Neural cell (in vitro differentiated cells): ENCODE data around the gene CNRIP1.

Source experiments
- CTCF ChIP-seq: fragments of 450-650 bp; IDR thresholded peaks from 2 replicates; pipeline ENCODE4 v1.5.1; 2014; ENCODE audit warnings: antibody characterized with exemption, mild to moderate bottlenecking, moderate library complexity; ENCODE audit not compliant: poor library complexity, severe bottlenecking
- EP300 ChIP-seq: fragments of 450-650 bp; conservative IDR thresholded peaks from 2 replicates; pipeline ENCODE4 v1.6.1; 2014; ENCODE audit warnings: antibody characterized with exemption, mild to moderate bottlenecking, moderate library complexity; ENCODE audit not compliant: poor library complexity, severe bottlenecking
- EZH2 ChIP-seq: fragments of 200-600, 300-800 bp; shearing (Covaris generic), sonication (generic); IDR thresholded peaks from 2 replicates; pipeline ENCODE4 v1.6.1; 2014; ENCODE audit warnings: antibody characterized with exemption, low read length, borderline replicate concordance, mild to moderate bottlenecking; ENCODE audit not compliant: insufficient read depth, poor library complexity, severe bottlenecking
- MXI1 ChIP-seq: fragments of 450-650 bp; conservative IDR thresholded peaks from 2 replicates; pipeline ENCODE4 v1.6.1; 2014; ENCODE audit warnings: antibody characterized with exemption, mild to moderate bottlenecking; ENCODE audit not compliant: poor library complexity, severe bottlenecking
- POLR2AphosphoS5 ChIP-seq: IDR thresholded peaks from 2 replicates; pipeline ENCODE4 v1.6.1; 2012
- RAD21 ChIP-seq: fragments of 450-650 bp; conservative IDR thresholded peaks from 2 replicates; pipeline ENCODE4 v1.6.1; 2014; ENCODE audit warnings: antibody characterized with exemption, mild to moderate bottlenecking, moderate library complexity
- REST ChIP-seq: IDR thresholded peaks from 2 replicates; pipeline ENCODE4 v1.6.1; 2012; ENCODE audit warnings: borderline replicate concordance
- SMC3 ChIP-seq: fragments of 450-650 bp; conservative IDR thresholded peaks from 2 replicates; pipeline ENCODE4 v1.6.1; 2014; ENCODE audit warnings: antibody characterized with exemption, mild to moderate bottlenecking, moderate library complexity; ENCODE audit not compliant: poor library complexity

GRCh38 chr2:68284896-68285295 lies 34.9 kb downstream of the CNRIP1 start:
- no peak for TF ChIP-seq CTCF
- no peak for TF ChIP-seq MXI1
- no peak for TF ChIP-seq REST
- TF ChIP-seq RAD21: no peak
- TF ChIP-seq EP300: no peak
- no peak for TF ChIP-seq EZH2
- TF ChIP-seq SMC3: no peak
- TF ChIP-seq POLR2AphosphoS5: no peak
